ENCODE data around the gene CADPS. TPM values are rescaled to one million over a fixed set of nuclear protein-coding genes. Genes with fewer than 3 reads are reported as not detected.
"Not testable (repeated sequence)": the region's sequence is repeated elsewhere in the genome, so short reads cannot be mapped to it uniquely, and the experiment has no call there.

The CADPS gene
- polyA plus RNA-seq, 1 donor, result 17.8 TPM

- Histone ChIP-seq H3K9me3 (ENCODE audit: control insufficient read depth, low read depth, low read length) (no peaks in the 10 kb centered on the region), H3K4me1 (ENCODE audit: control insufficient read depth, insufficient read depth, low read length) (no peaks in the 10 kb centered on the region), H3K27ac (ENCODE audit: low read length) (no peak overlapping the region), H3K36me3 (ENCODE audit: control insufficient read depth, insufficient read depth, low read length) (no peaks in the 10 kb centered on the region), H3K27me3 (ENCODE audit: control insufficient read depth, insufficient read depth, low read length) (no peaks in the 10 kb centered on the region), H3K4me3 (ENCODE audit: low read length) (no peak overlapping the region)
- WGBS (ENCODE audit: insufficient coverage, low lambda C conversion rate), result 67% methylated on average over 1 of the region's 4 CpGs
- no peak for DNase-seq
Observed at GRCh38 chr3:62585861-62586260, 289.4 kb downstream of the CADPS start.

- no CpG with 5 or more reads among the region's 4 CpGs for WGBS (ENCODE audit: insufficient coverage, low lambda C conversion rate)
- H3K36me3 ChIP-seq (ENCODE audit: control insufficient read depth, insufficient read depth, low read length), result no peaks in the 10 kb centered on the region
- H3K27me3 ChIP-seq (ENCODE audit: control insufficient read depth, insufficient read depth, low read length), result no peaks in the 10 kb centered on the region
- no peak overlapping the region for H3K27ac ChIP-seq (ENCODE audit: low read length)
- H3K4me3 ChIP-seq (ENCODE audit: low read length), result no peak overlapping the region
- DNase-seq, result no peak
- H3K9me3 ChIP-seq (ENCODE audit: control insufficient read depth, low read depth, low read length), result no peaks in the 10 kb centered on the region
- no peaks in the 10 kb centered on the region for H3K4me1 ChIP-seq (ENCODE audit: control insufficient read depth, insufficient read depth, low read length)
Observed at GRCh38 chr3:62584636-62585035, 290.6 kb downstream of the CADPS start.

GRCh38 chr3:62582495-62583172 is 292.6 kb downstream of the CADPS start:
- no peaks in the 10 kb centered on the region for H3K9me3 ChIP-seq (ENCODE audit: control insufficient read depth, low read depth, low read length)
- 43% methylated on average over 1 of the region's 4 CpGs for WGBS (ENCODE audit: insufficient coverage, low lambda C conversion rate)

DNA sequence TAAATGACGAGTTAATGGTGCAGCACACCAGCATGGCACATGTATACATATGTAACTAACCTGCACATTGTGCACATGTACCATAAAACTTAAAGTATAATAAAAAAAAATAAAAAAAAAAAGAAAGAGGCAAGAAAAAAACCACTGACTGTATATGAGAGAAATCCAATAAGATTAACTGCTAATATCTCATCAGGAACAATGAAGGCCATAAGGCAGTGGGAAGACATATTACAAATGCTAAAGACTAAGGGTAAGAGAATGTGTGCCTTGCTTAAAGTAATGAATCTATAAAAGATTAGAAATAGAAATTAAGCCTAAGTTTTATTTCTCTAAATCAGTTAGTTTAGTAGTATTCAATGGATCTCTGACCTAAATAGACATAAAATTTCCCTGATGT is 294.7 kb downstream of the CADPS start:
- H3K27me3 ChIP-seq (ENCODE audit: control insufficient read depth, insufficient read depth, low read length); DNase-seq; H3K27ac ChIP-seq (ENCODE audit: low read length); H3K4me1 ChIP-seq (ENCODE audit: control insufficient read depth, insufficient read depth, low read length); H3K9me3 ChIP-seq (ENCODE audit: control insufficient read depth, low read depth, low read length); H3K36me3 ChIP-seq (ENCODE audit: control insufficient read depth, insufficient read depth, low read length); H3K4me3 ChIP-seq (ENCODE audit: low read length): not testable (repeated sequence)
- WGBS (ENCODE audit: insufficient coverage, low lambda C conversion rate), result no CpG with 5 or more reads among the region's 1 CpG

More at GRCh38 chr3:62582495-62583172, 292.6 kb downstream of the CADPS start:
- no peak for DNase-seq
- no peaks in the 10 kb centered on the region for H3K36me3 ChIP-seq (ENCODE audit: control insufficient read depth, insufficient read depth, low read length)
- no peak overlapping the region for H3K4me3 ChIP-seq (ENCODE audit: low read length)
- no peak overlapping the region for H3K27ac ChIP-seq (ENCODE audit: low read length)
- no peaks in the 10 kb centered on the region for H3K4me1 ChIP-seq (ENCODE audit: control insufficient read depth, insufficient read depth, low read length)
- H3K27me3 ChIP-seq (ENCODE audit: control insufficient read depth, insufficient read depth, low read length), result no peaks in the 10 kb centered on the region

GRCh38 chr3:62577153-62577552 is 298.1 kb downstream of the CADPS start:
- no peak for DNase-seq
- H3K27ac ChIP-seq (ENCODE audit: low read length), result no peak overlapping the region
- WGBS (ENCODE audit: insufficient coverage, low lambda C conversion rate), result no CpG with 5 or more reads among the region's 1 CpG
- H3K27me3 ChIP-seq (ENCODE audit: control insufficient read depth, insufficient read depth, low read length), result no peaks in the 10 kb centered on the region
- H3K4me1 ChIP-seq (ENCODE audit: control insufficient read depth, insufficient read depth, low read length), result no peaks in the 10 kb centered on the region
- H3K4me3 ChIP-seq (ENCODE audit: low read length), result no peak overlapping the region
- no peaks in the 10 kb centered on the region for H3K36me3 ChIP-seq (ENCODE audit: control insufficient read depth, insufficient read depth, low read length)
- no peaks in the 10 kb centered on the region for H3K9me3 ChIP-seq (ENCODE audit: control insufficient read depth, low read depth, low read length)

- WGBS (ENCODE audit: insufficient coverage, low lambda C conversion rate), result 100% methylated on average over 1 of the region's 5 CpGs
- no peaks in the 10 kb centered on the region for H3K9me3 ChIP-seq (ENCODE audit: control insufficient read depth, low read depth, low read length)
- H3K4me1 ChIP-seq (ENCODE audit: control insufficient read depth, insufficient read depth, low read length), result no peaks in the 10 kb centered on the region
- no peak overlapping the region for H3K4me3 ChIP-seq (ENCODE audit: low read length)
- H3K27ac ChIP-seq (ENCODE audit: low read length), result no peak overlapping the region
- no peaks in the 10 kb centered on the region for H3K36me3 ChIP-seq (ENCODE audit: control insufficient read depth, insufficient read depth, low read length)
- no peak for DNase-seq
- H3K27me3 ChIP-seq (ENCODE audit: control insufficient read depth, insufficient read depth, low read length), result no peaks in the 10 kb centered on the region
Observed at GRCh38 chr3:62574266-62574898, 300.8 kb downstream of the CADPS start.

DNA sequence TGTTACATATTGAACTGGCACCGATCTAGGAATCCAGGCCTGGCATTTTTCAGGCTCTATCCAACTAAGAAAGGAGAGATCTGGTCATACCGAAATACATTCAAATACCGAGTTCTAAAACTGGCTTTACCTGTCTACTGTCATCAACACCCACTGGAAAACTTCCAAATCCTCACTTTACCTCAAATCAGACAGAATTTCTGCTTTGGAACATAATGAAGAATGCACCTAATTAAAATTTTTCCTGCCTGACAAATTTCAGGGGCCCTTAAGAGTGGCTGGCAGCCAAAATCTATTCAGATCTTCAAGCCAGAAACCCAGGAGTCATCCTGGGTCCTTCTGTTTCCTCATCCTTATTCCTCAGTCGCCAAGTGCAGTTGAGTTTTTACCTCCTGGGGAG is 303.3 kb downstream of the CADPS start:
- H3K9me3 ChIP-seq (ENCODE audit: control insufficient read depth, low read depth, low read length), result no peaks in the 10 kb centered on the region
- H3K36me3 ChIP-seq (ENCODE audit: control insufficient read depth, insufficient read depth, low read length), result no peaks in the 10 kb centered on the region
- H3K4me3 ChIP-seq (ENCODE audit: low read length), result no peak overlapping the region
- no peak overlapping the region for H3K27ac ChIP-seq (ENCODE audit: low read length)
- 78% methylated on average over 1 of the region's 4 CpGs for WGBS (ENCODE audit: insufficient coverage, low lambda C conversion rate)
- H3K4me1 ChIP-seq (ENCODE audit: control insufficient read depth, insufficient read depth, low read length), result no peaks in the 10 kb centered on the region
- no peak for DNase-seq
- H3K27me3 ChIP-seq (ENCODE audit: control insufficient read depth, insufficient read depth, low read length), result no peaks in the 10 kb centered on the region

DNA sequence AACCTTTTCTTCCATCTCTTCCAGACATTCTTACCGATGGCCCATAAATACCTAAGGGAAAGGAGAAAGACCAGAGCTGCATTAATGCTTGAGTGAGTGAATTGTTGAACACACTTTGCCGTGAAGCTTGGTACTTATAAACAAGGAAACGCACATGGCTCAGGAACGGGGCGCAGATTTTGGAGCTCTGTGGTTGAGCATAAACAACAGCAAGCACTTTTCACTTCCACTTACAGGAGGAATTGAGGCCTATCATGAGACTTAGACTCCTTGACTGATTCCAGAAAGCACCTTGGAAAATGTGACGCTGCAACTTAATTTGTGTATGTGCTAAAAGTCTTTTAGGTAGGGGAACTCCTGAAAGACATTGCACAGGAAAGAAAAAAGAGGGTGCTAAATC is 304.3 kb downstream of the CADPS start:
- 100% methylated on average over 1 of the region's 6 CpGs for WGBS (ENCODE audit: insufficient coverage, low lambda C conversion rate)
- Histone ChIP-seq H3K4me1 (ENCODE audit: control insufficient read depth, insufficient read depth, low read length) (no peaks in the 10 kb centered on the region), H3K27ac (ENCODE audit: low read length) (no peak overlapping the region), H3K36me3 (ENCODE audit: control insufficient read depth, insufficient read depth, low read length) (no peaks in the 10 kb centered on the region), H3K4me3 (ENCODE audit: low read length) (no peak overlapping the region), H3K27me3 (ENCODE audit: control insufficient read depth, insufficient read depth, low read length) (no peaks in the 10 kb centered on the region), H3K9me3 (ENCODE audit: control insufficient read depth, low read depth, low read length) (no peaks in the 10 kb centered on the region)
- no peak for DNase-seq

DNA sequence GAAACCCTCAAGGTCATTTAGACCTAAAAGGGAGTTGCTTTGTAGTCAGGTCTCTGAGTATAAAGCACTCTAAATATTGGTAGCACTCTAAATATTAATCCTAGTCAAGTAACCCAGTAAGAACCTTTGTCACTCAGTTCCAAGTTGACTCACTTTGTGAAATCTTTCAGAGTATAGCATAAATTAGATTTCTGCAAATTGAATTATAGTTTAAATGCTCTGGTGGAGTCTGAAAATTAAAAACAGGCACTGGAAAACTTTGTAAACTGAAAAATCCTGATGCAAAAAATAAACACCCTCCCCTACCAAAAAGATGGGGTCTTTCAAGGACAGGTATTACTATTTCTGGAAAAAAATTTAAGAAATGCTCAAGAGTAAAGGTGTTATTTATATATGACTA is 305.6 kb downstream of the CADPS start:
- H3K27ac ChIP-seq (ENCODE audit: low read length), result no peak overlapping the region
- H3K27me3 ChIP-seq (ENCODE audit: control insufficient read depth, insufficient read depth, low read length), result no peaks in the 10 kb centered on the region
- H3K4me3 ChIP-seq (ENCODE audit: low read length), result no peak overlapping the region
- H3K4me1 ChIP-seq (ENCODE audit: control insufficient read depth, insufficient read depth, low read length), result no peaks in the 10 kb centered on the region
- no peak for DNase-seq
- H3K36me3 ChIP-seq (ENCODE audit: control insufficient read depth, insufficient read depth, low read length), result no peaks in the 10 kb centered on the region
- no peaks in the 10 kb centered on the region for H3K9me3 ChIP-seq (ENCODE audit: control insufficient read depth, low read depth, low read length)

- no peaks in the 10 kb centered on the region for H3K4me1 ChIP-seq (ENCODE audit: control insufficient read depth, insufficient read depth, low read length)
- H3K27me3 ChIP-seq (ENCODE audit: control insufficient read depth, insufficient read depth, low read length), result no peaks in the 10 kb centered on the region
- no peaks in the 10 kb centered on the region for H3K9me3 ChIP-seq (ENCODE audit: control insufficient read depth, low read depth, low read length)
- no peaks in the 10 kb centered on the region for H3K36me3 ChIP-seq (ENCODE audit: control insufficient read depth, insufficient read depth, low read length)
- H3K27ac ChIP-seq (ENCODE audit: low read length), result no peak overlapping the region
- DNase-seq, result no peak
- WGBS (ENCODE audit: insufficient coverage, low lambda C conversion rate), result no CpG with 5 or more reads among the region's 11 CpGs
- H3K4me3 ChIP-seq (ENCODE audit: low read length), result no peak overlapping the region
Observed at GRCh38 chr3:62567097-62568021, 307.9 kb downstream of the CADPS start.
